ENCODE data around the gene GNS. TPM values are rescaled to one million over a fixed set of nuclear protein-coding genes. Genes with fewer than 3 reads are reported as not detected.
A peak's percentile ranks its signal among the peaks of the same experiment; 100 is the strongest.

The GNS gene
- total RNA-seq, 1 experiment from 2014 or later = 74.9 TPM

- intact Hi-C loops (cut with micrococcal nuclease; ENCODE audit: unreplicated experiment) = no loop called here
- no TSS peak for BruUV-seq (replicated peaks)
- Histone ChIP-seq H3K4me1 (replicated peaks; ENCODE audit: insufficient read depth) (peaks cover 29% of the 10 kb centered on the region), H3K9me2 (ENCODE audit: insufficient read depth) (no peaks in the 10 kb centered on the region), H3K9me3 (ENCODE audit: insufficient read depth, low read depth) (no peaks in the 10 kb centered on the region), H2AFZ (no peak overlapping the region), H3K36me3 (ENCODE audit: low read depth) (peaks cover 19% of the 10 kb centered on the region), H3F3A (ENCODE audit: insufficient read depth, low read depth) (peaks cover 16% of the 10 kb centered on the region; the same call in 1 of the 2 replicates), H3K4me3 (no peak overlapping the region), H3K4me2 (0 out of 2 replicates have a peak overlapping the region, but pooled peaks have one; percentile 2), H3K27me3 (ENCODE audit: insufficient read depth, low read depth) (no peaks in the 10 kb centered on the region), H3K27ac (no peak overlapping the region), H3K79me2 (ENCODE audit: low read depth) (no peaks in the 10 kb centered on the region), H4K20me1 (ENCODE audit: insufficient read depth) (no peaks in the 10 kb centered on the region)
- CTCF ChIA-PET = no interaction called here
- POLR2A ChIA-PET (ENCODE audit: unreplicated experiment) = interaction anchor here (0.6 kb wide), 2 partner anchors 66 to 1397 kb away, joined by 3 to 4 read pairs; partner anchors contain the start of gene LLPH
- no peak for TF ChIP-seq EZH2 (IDR thresholded peaks at IDR 0.05; ENCODE audit: low read depth)
- TF ChIP-seq, protein P1, sequence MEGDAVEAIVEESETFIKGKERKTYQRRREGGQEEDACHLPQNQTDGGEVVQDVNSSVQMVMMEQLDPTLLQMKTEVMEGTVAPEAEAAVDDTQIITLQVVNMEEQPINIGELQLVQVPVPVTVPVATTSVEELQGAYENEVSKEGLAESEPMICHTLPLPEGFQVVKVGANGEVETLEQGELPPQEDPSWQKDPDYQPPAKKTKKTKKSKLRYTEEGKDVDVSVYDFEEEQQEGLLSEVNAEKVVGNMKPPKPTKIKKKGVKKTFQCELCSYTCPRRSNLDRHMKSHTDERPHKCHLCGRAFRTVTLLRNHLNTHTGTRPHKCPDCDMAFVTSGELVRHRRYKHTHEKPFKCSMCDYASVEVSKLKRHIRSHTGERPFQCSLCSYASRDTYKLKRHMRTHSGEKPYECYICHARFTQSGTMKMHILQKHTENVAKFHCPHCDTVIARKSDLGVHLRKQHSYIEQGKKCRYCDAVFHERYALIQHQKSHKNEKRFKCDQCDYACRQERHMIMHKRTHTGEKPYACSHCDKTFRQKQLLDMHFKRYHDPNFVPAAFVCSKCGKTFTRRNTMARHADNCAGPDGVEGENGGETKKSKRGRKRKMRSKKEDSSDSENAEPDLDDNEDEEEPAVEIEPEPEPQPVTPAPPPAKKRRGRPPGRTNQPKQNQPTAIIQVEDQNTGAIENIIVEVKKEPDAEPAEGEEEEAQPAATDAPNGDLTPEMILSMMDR (conservative IDR thresholded peaks at IDR 0.05) = no peak
- DNase-seq = peak; percentile 78 to 90
Observed at GRCh38 chr12:64733857-64734256, 25.3 kb downstream of the GNS start.

DNA sequence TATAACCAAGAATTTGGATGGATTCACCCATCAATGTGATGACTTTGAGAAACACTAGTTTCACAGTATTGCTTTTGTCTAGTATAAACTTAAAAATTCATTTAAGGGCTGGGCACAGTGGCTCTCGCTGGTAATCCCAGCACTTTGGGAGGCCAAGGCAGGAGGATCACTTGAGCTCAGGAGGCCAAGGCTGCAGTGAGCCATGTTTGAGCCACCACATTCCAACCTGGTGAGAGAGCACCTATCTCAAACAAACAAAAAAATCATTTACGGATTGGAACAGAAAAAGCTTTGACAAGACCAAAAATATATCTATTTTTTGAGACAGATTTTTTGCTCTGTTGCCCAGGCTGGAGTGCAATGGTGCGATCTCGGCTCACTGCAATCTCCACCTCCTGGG, 27.5 kb downstream of the GNS start:
- H3K9me3 ChIP-seq (ENCODE audit: insufficient read depth, low read depth) = no peaks in the 10 kb centered on the region
- no TSS peak for BruUV-seq (replicated peaks)
- ChIA-PET POLR2A (ENCODE audit: unreplicated experiment) (no interaction called here), CTCF (no interaction called here)
- H3K4me3 ChIP-seq = no peak overlapping the region
- TF ChIP-seq EZH2 (IDR thresholded peaks at IDR 0.05; ENCODE audit: low read depth) = no peak
- TF ChIP-seq, protein P1 (conservative IDR thresholded peaks at IDR 0.05) = no peak
- no peaks in the 10 kb centered on the region for H4K20me1 ChIP-seq (ENCODE audit: insufficient read depth)
- intact Hi-C loops (cut with micrococcal nuclease; ENCODE audit: unreplicated experiment) = no loop called here
- H3K27me3 ChIP-seq (ENCODE audit: insufficient read depth, low read depth) = no peaks in the 10 kb centered on the region
- peaks cover 14% of the 10 kb centered on the region for H3K4me1 ChIP-seq (replicated peaks; ENCODE audit: insufficient read depth)
- H3F3A ChIP-seq (ENCODE audit: insufficient read depth, low read depth) = peaks cover 10% of the 10 kb centered on the region; the same call in 1 of the 2 replicates
- H2AFZ ChIP-seq = no peak overlapping the region
- H3K79me2 ChIP-seq (ENCODE audit: low read depth) = no peaks in the 10 kb centered on the region
- H3K36me3 ChIP-seq (ENCODE audit: low read depth) = peaks cover 19% of the 10 kb centered on the region
- no peak overlapping the region for H3K4me2 ChIP-seq
- DNase-seq = no peak
- H3K9me2 ChIP-seq (ENCODE audit: insufficient read depth) = no peaks in the 10 kb centered on the region
- H3K27ac ChIP-seq = no peak overlapping the region

DNA sequence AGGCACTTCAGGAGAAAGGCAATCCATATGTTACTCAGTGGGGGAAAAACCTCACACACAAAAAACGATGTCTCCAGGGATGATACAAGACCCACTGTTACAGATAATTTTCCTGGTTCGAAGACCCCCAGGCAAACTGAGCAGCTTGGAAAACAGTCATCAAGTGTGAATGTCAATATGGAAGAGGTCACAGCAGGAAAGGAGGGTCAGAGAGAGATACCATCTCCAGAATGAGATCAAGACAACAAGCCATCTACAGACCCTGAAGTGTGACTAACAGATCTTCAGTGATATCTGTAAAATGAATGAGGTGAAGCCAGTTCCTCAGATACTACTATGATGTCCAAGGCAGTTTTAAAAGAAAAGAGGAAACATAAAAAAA, 28.6 kb downstream of the GNS start:
- Histone ChIP-seq H3K4me1 (replicated peaks; ENCODE audit: insufficient read depth) (peaks cover 14% of the 10 kb centered on the region), H2AFZ (no peak overlapping the region), H3K27ac (no peak overlapping the region), H3K9me2 (ENCODE audit: insufficient read depth) (no peaks in the 10 kb centered on the region), H3K27me3 (ENCODE audit: insufficient read depth, low read depth) (no peaks in the 10 kb centered on the region), H3K36me3 (ENCODE audit: low read depth) (peaks cover 14% of the 10 kb centered on the region), H3F3A (ENCODE audit: insufficient read depth, low read depth) (peaks cover 10% of the 10 kb centered on the region; the same call in 1 of the 2 replicates), H4K20me1 (ENCODE audit: insufficient read depth) (no peaks in the 10 kb centered on the region), H3K9me3 (ENCODE audit: insufficient read depth, low read depth) (no peaks in the 10 kb centered on the region), H3K4me3 (no peak overlapping the region), H3K79me2 (ENCODE audit: low read depth) (no peaks in the 10 kb centered on the region), H3K4me2 (no peak overlapping the region)
- no peak for DNase-seq
- CTCF ChIA-PET = no interaction called here
- intact Hi-C loops (cut with micrococcal nuclease; ENCODE audit: unreplicated experiment) = no loop called here
- no peak for TF ChIP-seq EZH2 (IDR thresholded peaks at IDR 0.05; ENCODE audit: low read depth)
- TF ChIP-seq, protein P1 (conservative IDR thresholded peaks at IDR 0.05) = no peak
- POLR2A ChIA-PET (ENCODE audit: unreplicated experiment) = no interaction called here
- BruUV-seq (replicated peaks) = no TSS peak

All from PC-9 (cell line).